Parathyroid adenoma (tissue), 2 donors: Measurements from ENCODE around the gene CKLF.

Source experiments
- H2AFZ ChIP-seq: fragments of 300-600 bp; sonication (generic); one replicate; pipeline ENCODE4 v1.7.0; 2017; ENCODE audit warnings: antibody characterized with exemption, mild to moderate bottlenecking
- H3K27ac ChIP-seq: fragments of 300-600 bp; sonication (generic); one replicate; pipeline ENCODE4 v1.7.0; 2017
- H3K27me3 ChIP-seq: fragments of 300-600 bp; sonication (generic); one replicate; pipeline ENCODE4 v1.7.0; 2017; ENCODE audit warnings: low read length; ENCODE audit not compliant: control insufficient read depth, insufficient read depth
- H3K36me3 ChIP-seq: fragments of 300-600 bp; sonication (generic); one replicate; pipeline ENCODE4 v1.7.0; 2017; ENCODE audit warnings: low read length; ENCODE audit not compliant: control insufficient read depth, insufficient read depth
- H3K4me1 ChIP-seq: fragments of 300-600 bp; sonication (generic); one replicate; pipeline ENCODE4 v1.7.0; 2017; ENCODE audit warnings: control low read depth
- H3K4me2 ChIP-seq: fragments of 300-600 bp; sonication (generic); one replicate; pipeline ENCODE4 v1.7.0; 2017; ENCODE audit warnings: low read length
- H3K4me3 ChIP-seq: fragments of 300-600 bp; sonication (generic); one replicate; pipeline ENCODE4 v1.7.0; 2017; ENCODE audit warnings: low read depth, low read length
- H3K79me2 ChIP-seq: fragments of 300-600 bp; sonication (generic); one replicate; pipeline ENCODE4 v1.7.0; 2017; ENCODE audit warnings: control low read depth
- H3K9ac ChIP-seq: fragments of 300-600 bp; sonication (generic); one replicate; pipeline ENCODE4 v1.7.0; 2017; ENCODE audit warnings: mild to moderate bottlenecking
- H3K9me3 ChIP-seq: fragments of 300-600 bp; sonication (generic); one replicate; pipeline ENCODE4 v1.7.0; 2017; ENCODE audit warnings: low read length; ENCODE audit not compliant: control insufficient read depth
- CTCF ChIP-seq: fragments of 300-600 bp; sonication (generic); IDR thresholded peaks from one replicate; pipeline ENCODE4 v1.7.0; 2017; ENCODE audit warnings: antibody characterized with exemption, mild to moderate bottlenecking
- donor health status: primary hyperparathyroidism.

CKLF gene

DNA sequence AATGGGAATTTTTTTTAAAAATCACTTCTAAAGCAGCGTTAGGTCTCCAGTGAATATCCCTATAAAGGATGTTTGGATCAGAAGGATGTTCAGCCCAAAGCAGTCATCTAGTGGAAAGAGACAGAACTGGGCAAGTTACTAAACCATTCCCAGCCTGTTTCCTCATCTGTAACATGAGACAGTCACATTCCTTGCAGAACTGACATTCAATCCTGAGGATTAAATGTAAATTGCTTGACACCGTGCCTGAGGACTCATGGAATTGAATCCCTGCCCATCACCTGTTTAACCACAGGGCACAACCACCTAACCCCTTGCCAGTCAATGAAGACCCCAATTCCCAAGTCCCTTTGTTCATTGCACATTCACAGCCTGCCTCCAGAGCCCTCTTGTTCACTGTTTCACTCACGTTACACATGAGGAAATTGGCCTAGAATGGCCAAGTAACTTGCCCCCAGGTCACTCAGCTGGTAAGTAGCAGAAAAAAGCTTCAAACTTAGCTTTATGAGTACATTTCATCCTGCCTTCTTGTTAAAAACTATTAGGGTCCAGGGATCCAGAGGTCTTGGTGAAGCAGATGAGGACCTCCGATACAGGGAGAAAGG is 28.3 kb downstream of the CKLF start:
- H3K27ac ChIP-seq, result peak overlapping the region; percentile 24
- no peaks in the 10 kb centered on the region for H3K79me2 ChIP-seq
- H2AFZ ChIP-seq, result peak overlapping the region; percentile 34
- no peaks in the 10 kb centered on the region for H3K27me3 ChIP-seq
- H3K4me1 ChIP-seq, result peaks cover 15% of the 10 kb centered on the region
- H3K9ac ChIP-seq, result no peak overlapping the region
- H3K4me2 ChIP-seq, result no peak overlapping the region
- no peaks in the 10 kb centered on the region for H3K9me3 ChIP-seq
- no peak for TF ChIP-seq CTCF
- H3K4me3 ChIP-seq, result no peak overlapping the region
- H3K36me3 ChIP-seq, result no peaks in the 10 kb centered on the region

GRCh38 chr16:66581246-66581952 is 29.0 kb downstream of the CKLF start:
- Histone ChIP-seq H3K4me2 (peak overlapping the region; percentile 19), H3K27me3 (no peaks in the 10 kb centered on the region), H3K36me3 (no peaks in the 10 kb centered on the region), H3K4me3 (no peak overlapping the region), H3K27ac (peak overlapping the region; percentile 24), H3K9me3 (no peaks in the 10 kb centered on the region), H3K79me2 (no peaks in the 10 kb centered on the region), H3K9ac (no peak overlapping the region), H3K4me1 (peaks cover 15% of the 10 kb centered on the region), H2AFZ (peak overlapping the region; percentile 34)
- no peak for TF ChIP-seq CTCF

DNA sequence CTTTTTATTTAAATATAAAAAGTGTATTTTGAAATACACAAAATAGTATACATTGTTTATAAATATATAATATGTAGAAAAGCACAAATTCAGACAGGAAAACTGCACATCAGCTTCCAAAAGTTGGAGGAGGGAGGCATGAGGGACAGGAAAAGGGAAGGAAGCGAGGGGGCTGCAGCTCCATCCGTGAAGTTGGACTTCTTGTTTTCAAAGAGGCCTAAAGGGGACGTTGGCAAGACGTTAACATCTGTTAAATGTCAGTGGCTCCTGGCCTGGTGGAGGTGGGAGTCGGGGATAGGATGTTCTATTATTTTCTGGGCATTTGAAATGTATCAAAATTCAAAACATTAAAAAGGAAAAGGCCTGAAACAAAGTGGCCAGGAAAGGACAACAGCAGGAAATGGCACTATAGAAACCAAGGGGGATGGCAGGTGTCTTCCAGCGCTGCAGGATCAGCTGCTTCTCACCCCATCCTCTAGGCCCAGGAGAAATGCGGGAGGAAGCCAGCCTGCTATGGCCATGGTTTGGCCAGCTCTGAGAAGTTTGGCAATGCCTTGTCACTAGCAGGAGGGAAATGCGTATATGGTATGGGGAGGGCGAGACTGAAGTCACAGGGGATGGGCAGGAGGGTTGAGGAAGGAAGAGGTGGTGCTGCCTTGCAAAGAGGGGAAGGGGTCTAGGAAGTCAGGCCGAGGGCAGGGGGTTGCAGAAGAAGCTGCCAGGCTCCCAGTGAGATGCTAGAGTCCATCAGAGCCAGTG is 33.3 kb downstream of the CKLF start:
- Histone ChIP-seq H3K27ac (no peak overlapping the region), H3K9ac (no peak overlapping the region), H3K27me3 (no peaks in the 10 kb centered on the region), H3K9me3 (no peaks in the 10 kb centered on the region), H2AFZ (no peak overlapping the region), H3K4me3 (no peak overlapping the region), H3K79me2 (no peaks in the 10 kb centered on the region), H3K4me1 (peaks cover 10% of the 10 kb centered on the region), H3K36me3 (no peaks in the 10 kb centered on the region), H3K4me2 (no peak overlapping the region)
- no peak for TF ChIP-seq CTCF

DNA sequence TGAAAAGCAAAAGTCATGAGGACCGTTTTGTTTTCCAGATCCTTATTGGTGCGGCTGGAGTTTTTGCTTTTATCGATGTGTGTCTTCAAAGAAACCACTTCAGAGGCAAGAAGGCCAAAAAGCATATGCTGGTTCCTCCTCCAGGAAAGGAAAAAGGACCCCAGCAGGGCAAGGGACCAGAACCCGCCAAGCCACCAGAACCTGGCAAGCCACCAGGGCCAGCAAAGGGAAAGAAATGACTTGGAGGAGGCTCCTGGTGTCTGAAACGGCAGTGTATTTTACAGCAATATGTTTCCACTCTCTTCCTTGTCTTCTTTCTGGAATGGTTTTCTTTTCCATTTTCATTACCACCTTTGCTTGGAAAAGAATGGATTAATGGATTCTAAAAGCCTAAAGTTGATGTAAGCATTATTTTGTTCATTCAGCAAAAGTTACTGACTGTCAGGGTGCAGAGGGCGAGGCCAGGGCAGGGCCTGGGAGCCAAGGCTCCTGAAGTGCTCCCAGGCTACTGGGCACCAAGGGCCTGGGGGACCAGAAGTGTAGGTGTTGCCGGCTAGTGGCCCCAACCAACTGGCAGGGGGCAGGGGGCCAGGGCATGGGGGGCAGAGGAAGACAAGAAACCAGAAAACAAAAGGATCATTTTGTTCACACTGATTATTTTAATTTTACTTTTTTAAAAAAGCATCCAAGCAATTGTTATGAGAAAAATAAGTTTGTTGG is 35.7 kb downstream of the CKLF start:
- H3K27me3 ChIP-seq, result no peaks in the 10 kb centered on the region
- no peaks in the 10 kb centered on the region for H3K4me1 ChIP-seq
- H3K36me3 ChIP-seq, result no peaks in the 10 kb centered on the region
- no peak overlapping the region for H2AFZ ChIP-seq
- no peak for TF ChIP-seq CTCF
- H3K79me2 ChIP-seq, result no peaks in the 10 kb centered on the region
- no peak overlapping the region for H3K4me2 ChIP-seq
- H3K27ac ChIP-seq, result no peak overlapping the region
- H3K9me3 ChIP-seq, result no peaks in the 10 kb centered on the region
- H3K4me3 ChIP-seq, result no peak overlapping the region
- no peak overlapping the region for H3K9ac ChIP-seq
